HG03039 (cell line): Measurements from ENCODE around the gene ATE1.
"Not testable (repeated sequence)": the region's sequence is repeated elsewhere in the genome, so short reads cannot be mapped to it uniquely, and the experiment has no call there.

Experiments used
- ATAC-seq: cut with Tn5 transposase; IDR thresholded peaks from one replicate; pipeline ENCODE4 v1.9.1; 2021; ENCODE audit warnings: mild to moderate bottlenecking, moderate library complexity; ENCODE audit not compliant: unreplicated experiment

The ATE1 gene

GRCh38 chr10:121930268-121931085 is 2.6 kb upstream of the ATE1 start:
- ATAC-seq: not testable (repeated sequence)

DNA sequence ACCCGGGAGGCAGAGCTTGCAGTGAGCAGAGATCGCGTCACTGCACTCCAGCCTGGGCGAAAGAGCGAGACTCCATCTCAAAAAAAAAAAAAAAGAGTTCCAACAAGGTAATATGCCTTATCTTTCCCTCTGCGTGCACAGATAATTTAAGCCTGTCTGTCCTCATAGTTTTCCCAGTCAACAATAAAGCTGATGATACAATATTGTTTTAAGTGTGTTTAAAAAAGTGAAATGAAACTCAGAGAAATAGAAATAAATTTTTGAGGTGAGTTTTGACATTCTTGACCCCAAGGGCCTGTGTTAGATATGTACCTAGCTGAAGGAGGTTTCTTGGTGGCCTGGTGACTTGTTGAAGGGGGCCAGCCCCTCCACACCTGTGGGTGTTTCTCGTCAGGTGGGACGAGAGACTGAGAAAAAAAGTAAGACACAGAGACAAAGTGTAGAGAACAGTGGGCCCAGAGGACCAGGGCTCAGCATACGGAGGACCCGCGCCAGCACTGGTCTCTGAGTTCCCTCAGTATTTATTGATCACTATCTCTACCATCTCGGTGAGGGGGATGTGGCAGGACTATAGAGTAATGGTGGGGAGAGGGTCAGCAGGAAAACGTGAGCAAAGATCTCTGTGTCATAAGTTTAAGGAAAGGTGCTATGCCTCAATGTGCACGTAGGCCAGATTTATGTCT is 1.9 kb upstream of the ATE1 start:
- not testable (repeated sequence) for ATAC-seq

DNA sequence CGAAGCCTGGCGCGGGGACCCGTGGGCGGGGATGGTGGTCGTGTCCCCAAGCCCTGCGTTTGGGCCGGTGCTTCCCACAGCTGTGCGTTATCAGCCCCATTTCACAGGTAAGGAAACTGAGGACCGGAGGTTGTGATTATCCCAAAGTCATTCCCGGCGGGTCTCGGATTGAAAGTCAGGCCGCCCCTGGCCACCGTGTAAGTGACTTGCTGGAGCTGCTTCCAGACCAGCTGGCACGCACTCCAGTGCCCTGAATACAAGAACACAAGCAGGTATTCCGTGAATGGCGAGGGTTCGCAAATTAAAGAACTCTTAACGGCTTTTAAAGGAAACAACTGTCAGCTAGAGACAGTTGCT is 675 bp upstream of the ATE1 start:
- ATAC-seq: no peak

DNA sequence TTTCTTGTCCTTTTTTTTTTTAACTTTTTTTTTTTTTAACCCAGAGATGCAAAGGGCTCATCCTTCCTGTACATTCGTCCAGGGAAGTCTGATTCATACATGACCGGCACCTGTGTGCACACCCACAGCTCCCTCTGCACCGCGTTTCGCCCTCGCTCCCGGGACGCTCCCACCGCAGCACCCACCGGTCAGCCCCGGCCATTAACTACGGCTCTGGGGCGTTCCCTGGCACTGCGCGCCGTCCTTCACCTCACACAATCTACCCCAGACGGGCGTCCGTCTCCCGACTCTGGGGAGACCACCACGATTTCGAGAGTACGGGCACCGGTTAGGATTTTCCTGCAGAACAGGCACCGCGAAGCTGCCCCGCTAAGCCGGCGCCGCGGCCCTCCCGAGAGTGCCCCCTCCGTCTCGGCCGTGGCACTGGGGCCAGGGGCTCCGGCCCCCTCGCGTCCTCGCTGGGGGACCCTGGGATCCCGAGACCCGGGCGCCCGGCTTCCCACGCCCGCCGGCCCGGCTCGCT is 452 bp downstream of the ATE1 start:
- peak; percentile 36 for ATAC-seq

DNA sequence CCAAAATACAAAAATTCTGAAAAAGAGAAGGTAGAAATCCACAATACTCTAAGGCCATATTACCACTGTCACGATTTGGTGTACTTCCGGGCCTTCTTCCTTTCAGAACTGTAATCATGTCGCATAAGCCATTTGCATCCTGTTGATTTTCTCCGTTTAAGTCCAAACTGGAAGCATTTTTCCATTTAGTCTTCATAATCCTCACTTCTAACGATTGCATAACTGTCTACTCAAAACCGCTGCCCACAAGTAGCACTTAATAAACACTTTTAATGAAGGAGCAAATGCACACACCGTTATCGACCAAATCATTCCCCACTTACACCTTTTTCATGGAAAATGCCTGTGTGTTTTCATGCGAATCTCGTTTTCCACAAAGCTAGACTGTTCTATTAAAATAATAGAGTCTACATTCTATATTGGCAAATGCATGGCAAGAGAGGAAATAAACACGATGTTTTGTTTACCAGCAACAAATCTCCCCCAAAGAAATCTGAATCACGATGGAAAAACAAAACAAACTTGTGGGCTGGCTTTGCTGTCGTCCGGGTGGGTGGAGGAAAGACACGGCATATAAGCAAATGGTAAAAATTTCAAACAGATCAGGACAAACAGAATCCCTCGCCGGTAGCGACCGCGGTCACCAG is 1.0 kb downstream of the ATE1 start:
- ATAC-seq: peak; percentile 16

GRCh38 chr10:121926157-121926556 is 1.7 kb downstream of the ATE1 start:
- ATAC-seq: no peak

GRCh38 chr10:121921238-121921931 is 6.4 kb downstream of the ATE1 start:
- ATAC-seq: no peak

- ATAC-seq: no peak
These were observed 8.2 kb downstream of the ATE1 start for GRCh38 chr10:121919666-121920065.

- ATAC-seq: not testable (repeated sequence)
These were observed 9.0 kb downstream of the ATE1 start for GRCh38 chr10:121918800-121919199.

DNA sequence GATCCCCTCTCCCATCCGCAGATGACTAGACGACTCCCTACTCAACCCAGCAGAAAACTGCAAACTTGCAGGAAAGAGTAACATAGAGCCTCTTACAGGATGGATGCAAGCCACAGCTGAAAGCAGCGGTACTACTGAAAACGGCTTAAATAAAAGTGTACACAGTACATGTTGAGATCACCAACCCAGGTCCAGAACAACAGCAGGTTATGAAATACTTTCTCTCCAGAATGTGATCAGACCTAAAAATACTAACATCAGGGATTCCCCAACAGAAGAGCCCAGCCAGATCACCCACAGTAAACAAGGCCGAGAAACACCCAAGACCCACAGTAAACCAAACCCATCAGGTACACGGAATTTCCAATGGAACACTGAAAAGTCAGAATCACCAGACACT is 13.2 kb downstream of the ATE1 start:
- no peak for ATAC-seq

DNA sequence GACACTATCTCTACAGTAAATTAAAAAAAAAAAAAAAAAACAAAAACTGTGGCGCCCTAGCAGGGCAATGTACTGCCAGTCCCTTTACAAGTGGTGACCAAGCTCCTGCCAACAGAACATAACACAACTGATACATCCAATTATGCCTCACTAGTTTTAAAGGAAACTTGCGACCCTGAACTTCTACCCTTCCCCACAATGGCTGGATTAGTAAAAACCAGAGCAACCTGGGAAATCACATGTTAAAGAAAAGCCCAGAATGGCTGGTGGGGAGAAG is 16.5 kb downstream of the ATE1 start:
- no peak for ATAC-seq

GRCh38 chr10:121910673-121911420 is 17.0 kb downstream of the ATE1 start:
- ATAC-seq: no peak

- no peak for ATAC-seq
These were observed 22.9 kb downstream of the ATE1 start for GRCh38 chr10:121904888-121905287.

GRCh38 chr10:121900443-121901174 is 27.2 kb downstream of the ATE1 start:
- ATAC-seq: no peak

- no peak for ATAC-seq
These were observed 28.1 kb downstream of the ATE1 start for GRCh38 chr10:121899727-121900126.

DNA sequence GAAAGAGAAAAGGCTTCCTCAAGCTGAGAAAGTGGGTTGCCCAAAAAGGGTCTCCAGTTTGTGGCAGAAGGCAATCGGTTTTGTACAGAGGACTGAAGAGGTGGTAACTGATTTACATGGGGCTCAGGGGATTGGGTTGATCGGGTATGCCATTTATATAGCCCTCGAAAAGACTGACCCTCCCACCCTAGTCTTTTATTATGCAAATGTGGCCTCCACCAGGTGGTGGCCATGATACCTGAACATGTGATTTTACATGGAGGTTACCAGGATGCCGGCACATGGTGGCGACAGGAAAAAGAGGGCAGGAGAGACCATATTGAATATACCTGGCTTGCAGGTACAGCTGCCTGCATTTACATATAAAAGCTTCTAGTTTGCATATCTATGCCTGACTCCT is 36.7 kb downstream of the ATE1 start:
- no peak for ATAC-seq

DNA sequence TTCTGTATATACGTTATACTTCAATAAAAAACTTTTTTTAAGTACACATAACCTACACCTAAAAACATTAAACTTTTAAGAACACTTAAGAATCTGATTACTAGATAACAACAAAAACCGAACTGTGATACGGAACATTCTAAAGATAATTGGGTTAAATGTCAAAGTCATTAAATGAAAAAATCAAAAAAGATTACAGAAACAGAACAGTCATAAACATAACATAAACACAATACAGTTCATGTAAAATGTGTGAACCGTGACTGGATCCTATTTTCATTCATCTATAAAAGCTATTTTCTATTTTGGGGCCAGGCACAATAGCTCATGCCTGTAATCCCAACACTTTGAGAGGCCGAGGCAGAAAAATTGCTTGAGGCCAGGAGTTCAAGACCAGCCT is 38.6 kb downstream of the ATE1 start:
- no peak for ATAC-seq

DNA sequence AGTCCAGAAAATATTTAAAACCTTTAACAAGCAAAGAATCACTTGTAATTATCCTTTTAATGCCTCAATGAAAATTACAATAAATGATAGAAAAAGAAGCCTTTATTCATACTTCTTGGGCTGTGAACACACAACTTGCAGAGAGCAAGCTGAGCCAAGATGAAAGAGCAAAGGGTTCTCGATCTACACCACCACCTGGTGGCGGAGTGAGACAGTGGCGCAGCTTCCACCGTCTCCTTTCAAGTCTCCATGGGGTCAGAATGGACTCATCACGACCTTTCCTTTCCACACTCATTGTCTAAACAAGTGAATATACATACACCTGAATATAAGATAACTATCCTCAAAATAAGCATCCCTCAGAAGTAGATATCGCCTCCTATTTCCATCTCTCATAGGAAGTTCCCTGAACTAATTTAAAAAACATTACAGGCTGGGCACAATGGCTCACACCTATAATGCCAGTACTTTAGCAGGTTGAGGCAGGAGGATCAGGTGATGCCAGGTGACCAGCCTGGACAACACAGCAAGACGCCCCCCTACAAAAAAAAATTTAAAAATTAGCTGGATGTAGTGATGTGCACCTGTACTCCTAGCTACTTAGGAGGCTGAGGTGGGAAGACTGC is 40.7 kb downstream of the ATE1 start:
- ATAC-seq: no peak

- no peak for ATAC-seq
These were observed 41.6 kb downstream of the ATE1 start for GRCh38 chr10:121886181-121886580.

DNA sequence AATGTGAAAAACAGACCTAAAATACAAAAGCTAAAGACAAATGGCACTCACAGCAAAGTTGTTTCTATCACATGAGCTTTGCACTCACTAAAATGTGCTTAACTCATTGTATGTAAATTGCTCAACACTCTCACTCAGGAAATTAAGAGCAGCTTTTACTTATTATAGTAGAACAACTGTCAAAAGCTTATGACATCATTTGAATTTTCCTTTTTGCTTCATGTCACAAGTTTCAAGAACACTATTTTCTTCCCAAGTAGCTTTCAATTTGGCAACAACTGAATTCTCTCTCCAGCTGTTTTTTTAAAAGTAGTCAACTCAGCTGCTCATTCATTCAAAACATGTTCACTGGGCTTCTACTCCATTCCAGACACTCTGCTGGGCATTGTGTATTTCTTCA is 46.9 kb downstream of the ATE1 start:
- ATAC-seq: no peak
